ENCODE results near the gene LBH.

- TF ChIP-seq ZNF274 (IDR thresholded peaks at IDR 0.05; ENCODE audit: low read depth, low read length) (no peak), YY1 (IDR thresholded peaks at IDR 0.05; ENCODE audit: insufficient read depth, insufficient read length) (no peak)
Observed at GRCh38 chr2:30271301-30271700, 40.0 kb downstream of the LBH start.
